NCI-H128 (cell line): ENCODE measurements around the gene ME3.

ENCODE experiments used
- DNase-seq: peaks from one replicate; lab custom pipeline; 2025; ENCODE audit not compliant: unreplicated experiment; lab: John Stamatoyannopoulos, UW

The ME3 gene

GRCh38 chr11:86589856-86590589, 82.4 kb downstream of the ME3 start:
- no peak for DNase-seq

- no peak for DNase-seq
Observed at GRCh38 chr11:86589204-86589603, 83.2 kb downstream of the ME3 start.

- peak; percentile 53 for DNase-seq
Observed at GRCh38 chr11:86588566-86589090, 83.8 kb downstream of the ME3 start.

GRCh38 chr11:86587264-86588193, 84.9 kb downstream of the ME3 start:
- DNase-seq = no peak

GRCh38 chr11:86586307-86586706, 86.1 kb downstream of the ME3 start:
- no peak for DNase-seq

GRCh38 chr11:86582898-86583297, 89.5 kb downstream of the ME3 start:
- DNase-seq = no peak

- no peak for DNase-seq
Observed at GRCh38 chr11:86580535-86580934, 91.9 kb downstream of the ME3 start.

- DNase-seq = no peak
Observed at GRCh38 chr11:86579406-86579731, 93.0 kb downstream of the ME3 start.

- DNase-seq = no peak
Observed at GRCh38 chr11:86578727-86579405, 93.5 kb downstream of the ME3 start.

- DNase-seq = no peak
Observed at GRCh38 chr11:86577644-86578636, 94.5 kb downstream of the ME3 start.

- DNase-seq = no peak
Observed at GRCh38 chr11:86576946-86577624, 95.3 kb downstream of the ME3 start.

- no peak for DNase-seq
Observed at GRCh38 chr11:86575927-86576326, 96.5 kb downstream of the ME3 start.

GRCh38 chr11:86575208-86575855, 97.1 kb downstream of the ME3 start:
- DNase-seq = no peak

GRCh38 chr11:86574493-86575207, 97.8 kb downstream of the ME3 start:
- DNase-seq = no peak

- no peak for DNase-seq
Observed at GRCh38 chr11:86571273-86571948, 101.0 kb downstream of the ME3 start.

- no peak for DNase-seq
Observed at GRCh38 chr11:86570451-86570850, 102.0 kb downstream of the ME3 start.

GRCh38 chr11:86570020-86570419, 102.4 kb downstream of the ME3 start:
- no peak for DNase-seq

GRCh38 chr11:86569109-86569508, 103.3 kb downstream of the ME3 start:
- no peak for DNase-seq
